GM12865 (cell line): Measurements from ENCODE around the gene ANKRD42.
"Not testable (repeated sequence)": the region's sequence is repeated elsewhere in the genome, so short reads cannot be mapped to it uniquely, and the experiment has no call there.

Experiments used
- DNase-seq: peaks from one replicate; pipeline ENCODE4 v3.0.0; 2010; ENCODE audit warnings: low read depth
- H3K4me3 ChIP-seq: 2 replicates; pipeline ENCODE4 v1.5.1; 2011; ENCODE audit warnings: mild to moderate bottlenecking, low read depth, low read length, control low read depth
- CTCF ChIP-seq: IDR thresholded peaks from 2 replicates; pipeline ENCODE4 v1.5.1; 2011; ENCODE audit warnings: low read length, control low read depth, low read depth, inconsistent platforms; ENCODE audit not compliant: insufficient read depth; ENCODE audit errors: missing control alignments

Gene ANKRD42

GRCh38 chr11:83205608-83206185 lies 12.2 kb downstream of the ANKRD42 start:
- no peak for TF ChIP-seq CTCF

GRCh38 chr11:83206221-83206620 lies 12.7 kb downstream of the ANKRD42 start:
- no peak overlapping the region for H3K4me3 ChIP-seq
- no peak for TF ChIP-seq CTCF
- DNase-seq: no peak

More at GRCh38 chr11:83205608-83206185, 12.2 kb downstream of the ANKRD42 start:
- no peak overlapping the region for H3K4me3 ChIP-seq
- DNase-seq: no peak

GRCh38 chr11:83206771-83207382 lies 13.4 kb downstream of the ANKRD42 start:
- not testable (repeated sequence) for H3K4me3 ChIP-seq, DNase-seq

GRCh38 chr11:83219095-83219494 lies 25.6 kb downstream of the ANKRD42 start:
- no peak overlapping the region for H3K4me3 ChIP-seq
- peak; percentile 10 for TF ChIP-seq CTCF
- peak; percentile 5 for DNase-seq

- DNase-seq: no peak
- H3K4me3 ChIP-seq: no peak overlapping the region
- no peak for TF ChIP-seq CTCF
Measured at GRCh38 chr11:83220260-83220659, 26.7 kb downstream of the ANKRD42 start.

GRCh38 chr11:83221694-83222093 lies 28.2 kb downstream of the ANKRD42 start:
- no peak for DNase-seq
- H3K4me3 ChIP-seq: no peak overlapping the region
- no peak for TF ChIP-seq CTCF

- TF ChIP-seq CTCF: no peak
- no peak overlapping the region for H3K4me3 ChIP-seq
- no peak for DNase-seq
Measured at GRCh38 chr11:83222499-83222898, 29.0 kb downstream of the ANKRD42 start.
